ENCODE data around the gene STK10. TPM values are rescaled to one million over a fixed set of nuclear protein-coding genes. Genes with fewer than 3 reads are reported as not detected.

Gene STK10
- total and polyA plus RNA-seq, 2 experiments from 2014 or later = 7.5 to 17.8 TPM

- ATAC-seq (no peak), DNase-seq (ENCODE audit: low spot score) (no peak)
- Mint-ChIP-seq H3K27ac (no peak overlapping the region), H3K36me3 (ENCODE audit: low read depth) (no peaks in the 10 kb centered on the region), H3K4me3 (no peak overlapping the region), H3K27me3 (ENCODE audit: insufficient read depth, low read depth, poor library complexity) (peaks cover 9% of the 10 kb centered on the region), H3K9me3 (no peaks in the 10 kb centered on the region; the same call in 2 of the 3 replicates), H3K4me1 (peaks cover 3% of the 10 kb centered on the region; the same call in 1 of the 3 replicates)
- no peaks in the 10 kb centered on the region for H3K36me3 ChIP-seq (ENCODE audit: insufficient read depth)
- H3K4me1 ChIP-seq (ENCODE audit: insufficient read depth) = no peaks in the 10 kb centered on the region
- no peak overlapping the region for H2AFZ ChIP-seq
- no peak overlapping the region for H3K4me2 ChIP-seq
- H3K79me2 ChIP-seq (replicated peaks; ENCODE audit: insufficient read depth) = no peaks in the 10 kb centered on the region
- H3K27me3 ChIP-seq (ENCODE audit: insufficient read depth) = no peaks in the 10 kb centered on the region
- H4K20me1 ChIP-seq (replicated peaks; ENCODE audit: insufficient read depth) = no peaks in the 10 kb centered on the region; the same call in 1 of the 2 replicates
- H3F3A ChIP-seq (replicated peaks; ENCODE audit: low read depth) = 0 out of 2 replicates have a peak, but pooled peaks cover 3% of the 10 kb centered on the region
- TF ChIP-seq CTCF (conservative IDR thresholded peaks at IDR 0.05; ENCODE audit: low read depth in 2 of 2) = no peak
- TF ChIP-seq CREB1 (CRISPR knock-in tag; IDR thresholded peaks at IDR 0.05; ENCODE audit: low read depth) = no peak
- TF ChIP-seq REST (IDR thresholded peaks at IDR 0.05; ENCODE audit: unreplicated experiment) = no peak
- TF ChIP-seq JUNB (IDR thresholded peaks at IDR 0.05; ENCODE audit: unreplicated experiment) = no peak
- no peak for TF ChIP-seq POLR2AphosphoS5 (IDR thresholded peaks at IDR 0.05; ENCODE audit: low read depth)
- TF ChIP-seq NANOG (IDR thresholded peaks at IDR 0.05; ENCODE audit: borderline replicate concordance) = no peak
- TF ChIP-seq EZH2 (IDR thresholded peaks at IDR 0.05; ENCODE audit: low read depth, unreplicated experiment) = no peak
- no peak for TF ChIP-seq EZH2phosphoT487 (IDR thresholded peaks at IDR 0.05; ENCODE audit: unreplicated experiment)
- TF ChIP-seq ZNF462 (CRISPR knock-in tag; IDR thresholded peaks at IDR 0.05) = no peak
- TF ChIP-seq ZNF331 (CRISPR knock-in tag; IDR thresholded peaks at IDR 0.05; ENCODE audit: low read depth) = no peak
- TF ChIP-seq ETS1 (IDR thresholded peaks at IDR 0.05) = no peak
- TF ChIP-seq STAT1 (IDR thresholded peaks at IDR 0.05; ENCODE audit: unreplicated experiment) = no peak
- no peak for TF ChIP-seq ZNF114 (CRISPR knock-in tag; IDR thresholded peaks at IDR 0.05)
- H3K4me3 ChIP-seq = no peak overlapping the region
- H3K9me2 ChIP-seq (ENCODE audit: insufficient read depth) = no peaks in the 10 kb centered on the region
- H3K27ac ChIP-seq (ENCODE audit: low read depth) = no peak overlapping the region
Observed at GRCh38 chr5:172150514-172151425, 37.3 kb downstream of the STK10 start.
